Uterus (tissue), 2 donors: ENCODE results near the gene PLA2G2D.

Experiments used
- CTCF ChIP-seq, 4 experiments: fragments of 200-600 bp in 2 of 4; fragments of 450-650 bp in 2 of 4; sonication (generic) in 2 of 4; IDR thresholded peaks; one replicate each; pipeline ENCODE4 v1.5.1; 2016 to 2019; ENCODE audit warnings: antibody characterized with exemption in 4 of 4, mild to moderate bottlenecking in 2 of 4, moderate library complexity in 1 of 4
- POLR2A ChIP-seq, 2 donors: fragments of 450-650 bp; IDR thresholded peaks; one replicate each; pipeline ENCODE4 v1.6.1; 2016; ENCODE audit warnings: antibody characterized with exemption in 2 of 2, mild to moderate bottlenecking in 1 of 2, moderate library complexity in 1 of 2

DNA sequence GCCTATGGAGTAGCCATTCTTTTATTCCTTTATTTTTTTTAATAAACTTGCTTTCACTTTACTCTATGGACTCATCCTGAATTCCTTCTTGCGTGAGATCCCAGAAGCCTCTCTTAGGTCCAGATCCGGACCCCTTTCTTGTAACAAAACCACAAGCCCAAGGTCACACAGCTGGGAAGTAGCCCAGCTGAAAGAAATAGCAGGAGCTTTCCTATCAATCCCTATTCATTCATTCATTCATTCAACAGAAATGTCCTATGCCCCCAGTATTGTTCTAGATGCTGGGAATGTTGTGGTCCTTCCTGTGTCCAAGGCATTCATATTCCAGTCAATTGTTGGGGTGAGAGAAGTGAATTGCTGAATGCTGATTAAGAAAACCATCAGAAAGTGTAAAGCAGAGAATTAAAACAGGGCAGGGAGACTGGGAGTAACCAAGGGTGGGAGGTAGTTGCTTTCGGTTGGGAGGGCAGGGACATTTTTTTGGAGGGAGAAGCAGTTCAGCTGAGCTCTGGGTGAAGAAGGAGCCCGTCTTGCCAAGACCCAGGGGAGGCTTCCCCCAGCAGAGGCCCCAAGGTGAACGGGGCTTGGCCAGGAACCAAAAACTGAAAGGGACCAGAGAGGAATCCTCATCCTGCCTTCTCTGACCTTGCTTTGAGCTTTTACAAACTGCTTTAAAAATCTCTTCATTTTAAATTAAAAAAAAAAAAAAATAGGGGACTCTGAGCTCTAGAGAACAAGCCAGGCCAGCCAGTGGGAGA, 10.8 kb downstream of the PLA2G2D start:
- TF ChIP-seq CTCF (IDR thresholded peaks at IDR 0.05) (no peak), POLR2A (IDR thresholded peaks at IDR 0.05) (no peak)
